ENCODE results near the gene NIPA2. TPM values are rescaled to one million over a fixed set of nuclear protein-coding genes. Genes with fewer than 3 reads are reported as not detected.

NIPA2 gene
- total RNA-seq, 1 experiment from 2014 or later, result 89.4 TPM

GRCh38 chr15:22827125-22827524, 11.3 kb upstream of the NIPA2 start:
- Histone ChIP-seq H3K4me3 (ENCODE audit: low read depth, low read length) (no peak overlapping the region), H3K27me3 (replicated peaks; ENCODE audit: control insufficient read depth, insufficient read depth, low read length) (no peaks in the 10 kb centered on the region), H3K9me3 (no peaks in the 10 kb centered on the region), H3K36me3 (ENCODE audit: control insufficient read depth, insufficient read depth, low read length) (no peaks in the 10 kb centered on the region; the same call in 1 of the 2 replicates), H3K4me1 (no peaks in the 10 kb centered on the region)
- Mint-ChIP-seq H3K4me3 (ENCODE audit: unreplicated experiment) (no peak overlapping the region), H3K36me3 (ENCODE audit: insufficient read depth, unreplicated experiment) (peaks cover 37% of the 10 kb centered on the region), H3K27me3 (ENCODE audit: insufficient read depth, unreplicated experiment) (no peaks in the 10 kb centered on the region), H3K9me3 (ENCODE audit: unreplicated experiment) (no peaks in the 10 kb centered on the region), H3K27ac (ENCODE audit: unreplicated experiment) (no peak overlapping the region), H3K4me1 (ENCODE audit: low read depth, unreplicated experiment) (no peaks in the 10 kb centered on the region)
- ChIA-PET CTCF (no interaction called here), POLR2A (no interaction called here)
- TF ChIP-seq, protein P1, sequence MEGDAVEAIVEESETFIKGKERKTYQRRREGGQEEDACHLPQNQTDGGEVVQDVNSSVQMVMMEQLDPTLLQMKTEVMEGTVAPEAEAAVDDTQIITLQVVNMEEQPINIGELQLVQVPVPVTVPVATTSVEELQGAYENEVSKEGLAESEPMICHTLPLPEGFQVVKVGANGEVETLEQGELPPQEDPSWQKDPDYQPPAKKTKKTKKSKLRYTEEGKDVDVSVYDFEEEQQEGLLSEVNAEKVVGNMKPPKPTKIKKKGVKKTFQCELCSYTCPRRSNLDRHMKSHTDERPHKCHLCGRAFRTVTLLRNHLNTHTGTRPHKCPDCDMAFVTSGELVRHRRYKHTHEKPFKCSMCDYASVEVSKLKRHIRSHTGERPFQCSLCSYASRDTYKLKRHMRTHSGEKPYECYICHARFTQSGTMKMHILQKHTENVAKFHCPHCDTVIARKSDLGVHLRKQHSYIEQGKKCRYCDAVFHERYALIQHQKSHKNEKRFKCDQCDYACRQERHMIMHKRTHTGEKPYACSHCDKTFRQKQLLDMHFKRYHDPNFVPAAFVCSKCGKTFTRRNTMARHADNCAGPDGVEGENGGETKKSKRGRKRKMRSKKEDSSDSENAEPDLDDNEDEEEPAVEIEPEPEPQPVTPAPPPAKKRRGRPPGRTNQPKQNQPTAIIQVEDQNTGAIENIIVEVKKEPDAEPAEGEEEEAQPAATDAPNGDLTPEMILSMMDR (IDR thresholded peaks at IDR 0.05; ENCODE audit: insufficient read depth in 1 of 2, low read depth in 1 of 2, low read length in 1 of 2, severe bottlenecking in 1 of 2, unreplicated experiment in 1 of 2), result no peak
- no peak for DNase-seq
- BruUV-seq (replicated peaks), result no TSS peak
- intact Hi-C loops (cut with micrococcal nuclease; ENCODE audit: unreplicated experiment), result no loop called here

DNA sequence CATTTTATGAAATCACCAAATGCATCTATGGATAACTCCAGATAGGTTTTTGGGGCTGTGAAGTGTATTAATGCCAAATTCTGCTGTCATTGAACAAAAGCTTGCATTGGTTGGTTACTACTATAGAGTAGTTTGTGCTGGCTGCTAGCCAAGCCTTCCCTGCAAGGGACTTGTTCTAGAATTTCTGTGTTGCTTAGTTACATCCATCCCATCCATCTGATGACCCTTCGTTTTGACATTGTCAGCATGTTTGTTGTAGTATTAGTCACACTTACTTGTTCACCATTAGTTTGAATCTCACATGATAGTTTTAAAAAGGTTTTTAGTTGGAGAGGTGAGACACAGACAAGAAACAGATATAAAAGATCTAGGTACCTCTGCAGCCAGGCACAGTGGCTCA, 7.0 kb upstream of the NIPA2 start:
- TF ChIP-seq, protein P1 (IDR thresholded peaks at IDR 0.05; ENCODE audit: insufficient read depth in 1 of 2, low read depth in 1 of 2, low read length in 1 of 2, severe bottlenecking in 1 of 2, unreplicated experiment in 1 of 2), result no peak
- H3K4me1 Mint-ChIP-seq (ENCODE audit: low read depth, unreplicated experiment), result no peaks in the 10 kb centered on the region

DNA sequence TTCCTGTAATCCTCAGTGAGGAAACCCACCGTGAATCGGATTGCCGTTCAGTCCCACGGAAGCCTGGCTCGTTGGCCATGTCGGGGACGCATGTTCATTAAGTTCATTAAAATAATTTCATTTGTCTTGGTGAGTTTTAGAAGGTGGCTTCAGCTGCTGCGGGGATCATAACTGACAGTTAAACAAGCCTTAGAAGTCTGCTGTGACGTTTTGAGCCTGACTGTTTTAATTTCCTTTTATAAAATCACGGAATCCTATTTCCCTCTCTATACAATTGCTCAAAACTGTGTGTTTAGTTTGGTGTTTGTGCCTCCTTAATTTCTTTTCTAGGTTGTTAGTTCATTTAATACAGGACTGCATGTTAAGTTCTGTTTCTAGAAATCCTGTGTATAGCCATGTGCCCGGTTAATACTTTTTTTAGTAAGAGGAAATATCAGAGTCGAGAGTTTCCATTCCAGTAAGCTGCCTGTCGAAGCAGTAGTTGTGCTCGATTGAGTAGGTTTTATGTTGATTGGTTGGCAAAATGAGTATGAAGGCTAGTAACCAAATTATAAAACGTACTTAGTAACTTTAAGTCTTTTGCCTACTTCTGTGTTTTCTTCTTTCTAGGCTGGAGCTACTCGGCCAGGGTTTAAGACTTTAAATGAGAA, 705 bp downstream of the NIPA2 start:
- BruUV-seq (replicated peaks), result no TSS peak

More for the DNA sequence above, 7.0 kb upstream of the NIPA2 start:
- H3K9me3 ChIP-seq, result no peaks in the 10 kb centered on the region
- Mint-ChIP-seq H3K27me3 (ENCODE audit: insufficient read depth, unreplicated experiment) (no peaks in the 10 kb centered on the region), H3K36me3 (ENCODE audit: insufficient read depth, unreplicated experiment) (peaks cover 20% of the 10 kb centered on the region), H3K27ac (ENCODE audit: unreplicated experiment) (no peak overlapping the region), H3K9me3 (ENCODE audit: unreplicated experiment) (no peaks in the 10 kb centered on the region), H3K4me3 (ENCODE audit: unreplicated experiment) (no peak overlapping the region)
- DNase-seq, result no peak
- POLR2A ChIA-PET, result no interaction called here
- CTCF ChIA-PET, result no interaction called here
- no peaks in the 10 kb centered on the region for H3K36me3 ChIP-seq (ENCODE audit: control insufficient read depth, insufficient read depth, low read length)
- no peaks in the 10 kb centered on the region for H3K4me1 ChIP-seq
- no peak overlapping the region for H3K4me3 ChIP-seq (ENCODE audit: low read depth, low read length)
- no TSS peak for BruUV-seq (replicated peaks)
- intact Hi-C loops (cut with micrococcal nuclease; ENCODE audit: unreplicated experiment), result no loop called here
- H3K27me3 ChIP-seq (replicated peaks; ENCODE audit: control insufficient read depth, insufficient read depth, low read length), result no peaks in the 10 kb centered on the region

More for the DNA sequence above, 705 bp downstream of the NIPA2 start:
- H3K27me3 Mint-ChIP-seq (ENCODE audit: insufficient read depth, unreplicated experiment), result no peaks in the 10 kb centered on the region
- Histone ChIP-seq H3K4me1 (peaks cover 8% of the 10 kb centered on the region), H3K36me3 (ENCODE audit: control insufficient read depth, insufficient read depth, low read length) (no peaks in the 10 kb centered on the region; the same call in 1 of the 2 replicates), H3K27me3 (replicated peaks; ENCODE audit: control insufficient read depth, insufficient read depth, low read length) (no peaks in the 10 kb centered on the region), H3K4me3 (ENCODE audit: low read depth, low read length) (peak overlapping the region; percentile 88), H3K9me3 (no peaks in the 10 kb centered on the region)
- TF ChIP-seq, protein P1 (IDR thresholded peaks at IDR 0.05; ENCODE audit: insufficient read depth in 1 of 2, low read depth in 1 of 2, low read length in 1 of 2, severe bottlenecking in 1 of 2, unreplicated experiment in 1 of 2), result no peak
- ChIA-PET POLR2A (no interaction called here), CTCF (no interaction called here)
- peaks cover 34% of the 10 kb centered on the region for H3K36me3 Mint-ChIP-seq (ENCODE audit: insufficient read depth, unreplicated experiment)
- H3K4me3 Mint-ChIP-seq (ENCODE audit: unreplicated experiment), result peak overlapping the region; percentile 86
- peak overlapping the region; percentile 94 for H3K27ac Mint-ChIP-seq (ENCODE audit: unreplicated experiment)
- no peaks in the 10 kb centered on the region for H3K9me3 Mint-ChIP-seq (ENCODE audit: unreplicated experiment)
- H3K4me1 Mint-ChIP-seq (ENCODE audit: low read depth, unreplicated experiment), result peaks cover 11% of the 10 kb centered on the region
- intact Hi-C loops (cut with micrococcal nuclease; ENCODE audit: unreplicated experiment), result loop anchor here (5.0 kb wide), 1 partner anchor 52 kb away; the partner anchor contains the start of gene NIPA1
- no peak for DNase-seq
